Midbrain (tissue), 1 donor: ENCODE measurements around the gene SLC16A8.

Source experiments
- DNase-seq: peaks from one replicate; lab custom pipeline; 2025; lab: John Stamatoyannopoulos, UW

Gene SLC16A8

GRCh38 chr22:38112381-38112780 lies 28.4 kb upstream of the SLC16A8 start:
- DNase-seq, result no peak

GRCh38 chr22:38111925-38112355 lies 28.0 kb upstream of the SLC16A8 start:
- DNase-seq, result no peak

- DNase-seq, result no peak
These were observed 27.2 kb upstream of the SLC16A8 start for GRCh38 chr22:38110863-38111852.

GRCh38 chr22:38110008-38110862 lies 26.3 kb upstream of the SLC16A8 start, which contains the start of gene BAIAP2L2:
Gene BAIAP2L2 (minus strand): TSS chr22:38110684. CDS start chr22:38110525, 159 bp downstream.
- no peak for DNase-seq

- no peak for DNase-seq
These were observed 25.5 kb upstream of the SLC16A8 start for GRCh38 chr22:38109371-38110001.

GRCh38 chr22:38108561-38109319 lies 24.8 kb upstream of the SLC16A8 start:
- no peak for DNase-seq

- DNase-seq, result no peak
These were observed 23.9 kb upstream of the SLC16A8 start for GRCh38 chr22:38107692-38108515.

GRCh38 chr22:38106814-38107578 lies 23.0 kb upstream of the SLC16A8 start:
- DNase-seq, result no peak

- DNase-seq, result no peak
These were observed 20.1 kb upstream of the SLC16A8 start for GRCh38 chr22:38104084-38104483.

GRCh38 chr22:38103641-38104040 lies 19.7 kb upstream of the SLC16A8 start:
- no peak for DNase-seq

GRCh38 chr22:38098410-38099249 lies 14.6 kb upstream of the SLC16A8 start:
- no peak for DNase-seq

GRCh38 chr22:38097557-38098409 lies 13.8 kb upstream of the SLC16A8 start:
- DNase-seq, result no peak

- no peak for DNase-seq
These were observed 13.1 kb upstream of the SLC16A8 start for GRCh38 chr22:38097058-38097457.

GRCh38 chr22:38089474-38089851 lies 5.5 kb upstream of the SLC16A8 start:
- DNase-seq, result no peak

- DNase-seq, result no peak
These were observed 4.9 kb upstream of the SLC16A8 start for GRCh38 chr22:38088629-38089473.

- DNase-seq, result no peak
These were observed 3.9 kb upstream of the SLC16A8 start for GRCh38 chr22:38087855-38088254.

GRCh38 chr22:38086942-38087341 lies 3.0 kb upstream of the SLC16A8 start:
- DNase-seq, result no peak
